Loucy (cell line): Measurements from ENCODE around the gene THAP7.

Source experiments
- CTCF ChIP-seq: fragments of 200-600 bp; sonication (generic); conservative IDR thresholded peaks from 2 replicates; pipeline ENCODE4 v1.5.1; 2014; ENCODE audit warnings: mild to moderate bottlenecking, antibody characterized with exemption, low read length
- EZH2phosphoT487 ChIP-seq: fragments of 200-600 bp; IDR thresholded peaks from 2 replicates; pipeline ENCODE4 v1.6.1; 2018; ENCODE audit warnings: antibody characterized with exemption, mild to moderate bottlenecking, moderate library complexity, borderline replicate concordance

DNA sequence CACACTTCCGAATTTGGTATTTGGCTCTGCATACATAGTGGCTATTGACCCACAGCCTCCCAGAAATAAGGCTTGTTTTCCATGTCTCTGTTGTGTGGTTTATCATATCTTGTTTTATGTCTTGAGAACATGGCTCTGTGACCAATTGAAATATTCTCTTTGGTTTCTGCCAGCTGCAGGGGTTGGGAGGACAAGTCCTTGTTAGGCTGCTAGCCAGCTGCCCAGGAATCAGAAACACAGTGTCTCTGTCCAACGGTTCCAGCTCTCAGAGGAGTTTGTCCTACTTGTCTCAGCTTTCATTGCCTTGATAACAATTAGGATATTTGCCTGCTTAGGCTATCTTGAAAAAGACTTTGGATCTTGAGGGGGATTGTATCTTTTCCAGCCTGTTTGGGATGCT, 36.5 kb upstream of the THAP7 start:
- TF ChIP-seq CTCF, result no peak
- no peak for TF ChIP-seq EZH2phosphoT487
